CMK (cell line): ENCODE measurements around the gene SCFD1.
"Not testable (repeated sequence)": the region's sequence is repeated elsewhere in the genome, so short reads cannot be mapped to it uniquely, and the experiment has no call there.

Experiments used
- DNase-seq: peaks from one replicate; pipeline ENCODE4 v3.0.0-alpha.2; 2010; ENCODE audit warnings: low read depth

The SCFD1 gene

DNA sequence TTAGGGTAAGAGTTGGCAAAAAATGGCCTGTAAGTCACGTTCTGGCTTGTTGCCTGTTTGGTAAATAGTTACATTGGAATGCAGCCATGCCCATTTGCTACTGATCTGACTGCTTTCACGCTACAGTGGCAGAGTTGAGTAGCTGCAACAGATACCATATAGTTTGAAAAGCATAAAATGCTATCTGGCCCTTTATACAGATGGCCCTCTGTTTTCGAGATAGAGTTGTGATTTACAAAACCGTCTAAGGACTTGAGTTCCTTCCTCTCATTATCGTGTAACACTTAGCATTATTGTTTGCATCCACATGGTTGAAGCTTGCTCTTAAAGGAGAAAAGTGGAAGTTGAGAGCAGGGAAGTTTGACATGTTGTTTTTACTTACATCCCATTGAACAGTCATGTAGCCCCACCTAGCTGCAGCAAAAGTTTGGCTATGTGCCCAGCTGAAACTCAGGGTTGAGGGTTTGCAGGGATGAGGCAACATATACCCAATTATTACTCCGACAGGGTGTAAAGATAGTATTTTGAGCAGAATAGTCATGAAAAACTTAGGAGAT lies 11.3 kb upstream of the SCFD1 start:
- DNase-seq: peak; percentile 18

DNA sequence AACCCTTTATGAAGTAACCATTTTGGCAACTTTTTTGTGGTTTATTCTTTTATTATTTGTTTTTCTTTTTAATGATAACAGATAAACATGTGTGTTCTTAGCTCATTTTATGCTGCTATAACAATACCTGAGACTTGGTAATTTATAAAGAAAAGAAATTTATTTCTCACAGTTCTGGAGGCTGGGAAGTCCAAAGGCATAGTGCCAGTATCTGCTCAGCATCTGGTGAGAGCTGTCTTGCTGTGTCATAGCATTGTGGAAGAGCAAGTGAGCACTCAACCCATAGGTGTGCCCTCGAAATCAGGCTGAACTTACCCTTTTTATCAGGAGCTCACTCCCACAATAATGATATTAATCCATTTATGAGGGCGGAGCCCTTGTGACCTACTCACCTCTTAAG lies 8.0 kb upstream of the SCFD1 start:
- DNase-seq: no peak

DNA sequence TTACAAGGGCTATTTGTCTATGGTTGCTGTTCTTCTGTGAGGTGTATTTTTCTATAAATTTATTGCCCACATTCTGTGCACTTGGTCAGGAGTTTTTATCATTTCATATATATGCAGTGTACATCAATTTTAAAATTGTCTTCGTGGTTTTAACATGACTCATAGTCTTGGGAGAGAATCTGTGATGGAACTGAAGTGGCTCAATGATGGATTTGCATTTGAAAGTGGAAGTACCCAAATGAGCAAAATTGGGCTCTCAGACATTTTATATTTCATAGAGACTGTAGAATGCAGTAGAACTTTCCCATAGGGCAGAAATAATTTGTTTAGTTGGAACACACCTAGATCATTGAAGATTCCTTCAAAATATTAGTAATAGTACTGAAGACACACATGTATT lies 1.9 kb upstream of the SCFD1 start:
- no peak for DNase-seq

DNA sequence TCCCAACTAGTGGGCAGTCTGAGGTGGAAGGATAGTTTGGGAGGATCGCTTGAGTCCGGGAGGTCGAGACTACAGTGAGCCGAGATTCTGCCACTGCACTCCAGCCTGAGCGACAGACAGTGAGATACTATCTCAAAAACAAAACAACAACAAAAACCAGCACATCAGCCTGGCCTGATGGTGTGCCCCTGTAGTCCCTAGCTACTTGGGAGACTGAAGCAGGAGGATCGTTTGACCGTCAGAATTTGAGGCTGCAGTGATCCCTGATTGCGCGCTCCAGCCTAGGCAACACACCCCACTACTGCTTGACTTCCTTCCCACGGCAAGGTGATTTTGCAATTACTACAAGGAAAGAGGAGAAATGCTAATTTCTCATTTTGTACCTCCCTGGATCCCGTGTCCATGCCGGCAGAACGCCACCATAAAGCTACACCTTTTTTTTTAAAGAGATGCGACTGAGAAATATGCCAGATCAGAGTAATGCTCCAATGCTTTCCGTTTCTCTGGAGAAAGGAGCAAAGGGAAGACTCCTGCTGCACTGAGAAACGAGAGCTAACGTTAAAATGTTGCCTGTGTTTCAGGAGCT lies 672 bp upstream of the SCFD1 start:
- no peak for DNase-seq

DNA sequence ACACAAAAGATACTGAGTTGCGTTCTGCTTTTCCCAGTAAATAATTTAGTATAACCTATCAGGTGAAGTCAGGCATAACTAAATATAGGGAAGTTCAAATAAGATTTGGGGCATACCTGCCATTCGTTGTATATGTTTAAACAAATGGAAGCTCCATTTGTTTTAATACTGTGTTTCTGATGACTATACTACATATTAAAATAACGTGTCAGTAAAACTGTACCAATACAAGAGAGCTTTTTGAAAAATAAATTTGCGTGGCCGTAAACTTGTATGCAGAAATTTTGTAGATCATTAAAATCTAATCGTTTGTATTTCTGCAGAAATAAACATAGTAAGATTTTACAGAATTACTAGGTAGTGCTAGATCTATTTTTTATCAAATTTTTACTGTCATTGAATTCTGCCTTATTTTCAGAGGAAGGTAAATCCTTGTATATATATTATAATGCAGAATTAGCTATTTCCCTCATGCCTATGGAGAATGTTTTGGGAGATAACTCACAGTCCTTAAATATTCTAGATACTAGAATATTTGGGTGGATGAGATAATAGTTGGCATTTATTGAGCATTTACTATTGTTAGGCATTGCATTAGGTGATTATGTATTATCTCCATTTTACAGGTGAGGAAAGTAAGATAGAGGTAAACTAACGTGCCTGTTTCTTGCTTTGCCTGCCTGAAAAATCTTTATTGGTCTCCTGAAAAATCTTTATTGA lies 1.5 kb downstream of the SCFD1 start:
- DNase-seq: no peak

DNA sequence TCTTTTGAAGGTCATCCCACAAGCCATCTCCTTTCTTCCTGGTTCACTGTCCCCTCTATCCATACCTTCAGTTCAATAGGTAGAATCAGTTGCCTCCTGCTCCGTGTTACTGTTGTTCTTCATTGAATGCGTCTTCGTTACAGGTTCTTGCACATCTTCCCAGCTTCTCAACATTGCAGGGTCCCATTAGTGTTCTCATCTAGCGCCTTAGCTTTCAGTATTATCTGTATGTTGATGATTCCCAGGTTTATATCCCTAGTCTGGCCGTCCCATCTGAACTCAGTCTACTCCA lies 2.0 kb downstream of the SCFD1 start:
- DNase-seq: no peak

DNA sequence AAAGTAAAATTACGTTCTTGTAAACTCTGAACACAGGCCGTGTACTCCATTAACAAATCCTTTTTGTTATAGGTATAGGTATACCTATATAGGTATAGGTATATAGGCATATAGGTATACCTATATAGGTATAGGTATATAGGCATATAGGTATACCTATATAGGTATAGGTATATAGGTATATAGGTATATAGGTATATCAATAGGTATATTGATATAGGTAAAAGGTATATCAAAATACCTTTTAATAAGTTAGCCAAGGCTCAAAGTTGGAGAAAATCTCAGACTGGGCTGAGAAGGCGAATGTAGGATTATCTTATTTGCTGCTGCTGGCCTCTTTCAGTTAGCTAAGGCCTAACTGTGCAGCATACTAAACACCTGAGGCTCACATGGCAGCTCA lies 3.4 kb downstream of the SCFD1 start:
- no peak for DNase-seq

DNA sequence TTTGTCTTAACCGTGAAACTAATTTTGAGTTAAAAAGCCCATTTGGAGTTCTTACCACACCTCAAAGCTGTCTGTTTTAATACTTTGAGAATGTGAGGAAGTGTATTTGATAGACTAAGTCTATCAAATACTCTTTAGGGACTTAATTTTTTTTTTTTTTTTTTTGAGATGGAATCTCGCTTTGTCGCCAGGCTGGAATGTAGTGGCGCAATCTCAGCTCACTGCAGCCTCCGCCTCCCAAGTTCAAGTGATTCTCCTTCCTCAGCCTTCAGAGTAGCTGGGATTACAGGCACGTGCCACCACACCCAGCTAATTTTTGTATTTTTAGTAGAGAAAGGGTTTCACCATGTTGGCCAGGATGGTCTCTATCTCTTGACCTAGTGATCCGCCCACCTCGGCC lies 7.3 kb downstream of the SCFD1 start:
- DNase-seq: not testable (repeated sequence)

DNA sequence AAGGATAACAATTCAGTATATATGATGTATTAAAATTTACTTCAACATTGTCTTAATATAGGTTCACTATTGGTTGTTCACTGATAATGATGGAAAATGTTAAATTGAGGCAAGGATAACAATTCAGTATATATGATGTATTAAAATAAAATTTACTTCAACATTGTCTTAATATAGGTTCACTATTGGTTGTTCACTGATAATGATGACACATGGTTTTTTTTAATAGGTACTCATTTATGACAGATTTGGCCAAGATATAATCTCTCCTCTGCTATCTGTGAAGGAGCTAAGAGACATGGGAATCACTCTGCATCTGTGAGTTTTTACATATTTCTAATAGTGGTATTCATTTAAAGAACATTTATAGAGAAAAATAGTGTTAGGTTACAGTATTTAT lies 8.1 kb downstream of the SCFD1 start:
- DNase-seq: no peak

DNA sequence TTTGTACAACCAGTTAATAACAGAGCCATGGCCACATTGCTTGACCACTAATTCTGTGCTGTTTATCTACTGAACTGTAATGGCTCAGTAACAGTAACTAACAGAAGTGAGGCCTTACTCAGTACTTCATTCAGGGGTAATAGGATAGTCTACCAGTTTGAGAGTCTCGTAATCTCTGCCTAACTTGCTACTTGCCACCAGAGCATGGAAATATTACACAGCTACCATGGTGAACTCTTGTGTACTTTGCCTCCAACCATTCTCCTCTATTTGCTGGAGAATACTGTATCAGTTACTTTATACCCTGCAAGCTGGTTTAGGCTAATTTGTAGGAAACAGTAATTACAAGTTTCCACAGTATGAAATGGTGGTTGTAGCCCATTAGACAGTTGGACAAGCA lies 10.6 kb downstream of the SCFD1 start:
- no peak for DNase-seq

DNA sequence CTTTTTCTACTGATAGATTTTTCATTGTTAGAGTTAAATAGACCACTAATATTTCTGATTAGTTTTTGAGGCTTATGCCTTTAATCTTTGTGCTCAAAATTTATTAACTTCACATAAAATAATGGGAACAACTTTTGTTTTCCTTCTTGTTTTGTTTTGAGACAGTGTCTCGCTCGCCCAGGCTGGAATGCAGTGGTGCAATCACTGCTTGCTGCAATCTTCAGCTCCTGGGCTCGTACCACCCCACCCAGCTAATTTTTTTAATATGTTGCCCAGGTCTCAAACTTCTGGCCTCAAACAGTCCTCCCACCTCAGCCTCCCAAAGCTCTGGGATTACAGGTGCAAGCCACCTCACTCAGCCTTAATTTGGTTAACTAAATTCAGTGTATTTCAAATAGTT lies 16.8 kb downstream of the SCFD1 start:
- DNase-seq: no peak

DNA sequence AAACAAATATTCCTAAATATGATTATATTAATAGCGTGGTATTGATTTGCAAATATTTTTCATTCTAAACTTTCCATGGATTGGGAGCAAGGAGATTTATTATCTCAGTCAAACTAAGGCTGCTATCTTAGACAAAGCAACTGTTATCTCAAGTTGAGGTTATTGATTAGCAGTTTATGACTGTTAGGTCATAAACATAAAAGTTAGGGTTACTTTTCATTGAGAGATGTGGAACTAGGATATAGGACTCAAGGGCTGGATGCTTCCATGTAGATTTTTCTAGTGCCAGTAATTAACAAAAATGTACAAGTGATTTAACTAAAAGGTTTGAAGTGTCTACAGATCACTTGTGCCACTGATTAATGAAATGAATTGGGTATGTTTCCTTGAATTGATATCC lies 19.1 kb downstream of the SCFD1 start:
- no peak for DNase-seq

DNA sequence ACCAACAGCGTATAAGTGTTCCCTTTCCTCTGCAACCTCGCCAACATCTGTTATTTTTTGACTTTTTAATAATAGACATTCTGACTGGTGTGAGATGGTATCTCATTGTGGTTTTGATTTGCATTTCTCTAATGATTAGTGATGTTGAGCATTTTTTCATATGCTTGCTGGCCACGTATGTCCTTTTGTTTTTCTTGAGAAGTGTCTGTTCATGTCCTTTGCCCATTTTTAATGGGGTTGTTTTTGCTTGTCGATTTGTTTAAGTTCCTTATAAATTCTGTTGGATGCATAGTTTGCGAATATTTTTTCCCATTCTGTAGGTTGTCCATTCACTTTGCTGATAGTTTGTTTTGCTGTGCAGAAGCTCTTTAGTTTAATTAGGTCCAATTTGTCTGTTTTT lies 22.3 kb downstream of the SCFD1 start:
- not testable (repeated sequence) for DNase-seq

DNA sequence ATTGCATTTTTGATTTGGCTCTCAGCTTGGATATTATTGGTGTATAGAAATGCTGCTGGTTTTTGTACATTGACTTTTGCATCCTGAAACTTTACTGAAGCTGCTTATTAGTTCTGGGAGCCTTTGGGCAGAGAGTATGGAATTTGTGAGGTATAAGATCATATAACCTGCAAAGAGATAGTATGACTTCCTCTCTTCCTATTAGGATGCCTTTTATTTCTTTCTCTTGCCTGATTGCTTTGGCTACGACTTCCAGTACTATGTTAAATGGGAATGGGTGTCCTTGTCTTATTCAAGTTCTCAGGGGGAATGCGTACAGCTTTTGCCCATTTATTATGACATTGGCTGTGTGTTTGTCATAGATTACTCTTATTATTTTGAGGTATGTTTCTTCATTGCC lies 23.5 kb downstream of the SCFD1 start:
- DNase-seq: no peak

DNA sequence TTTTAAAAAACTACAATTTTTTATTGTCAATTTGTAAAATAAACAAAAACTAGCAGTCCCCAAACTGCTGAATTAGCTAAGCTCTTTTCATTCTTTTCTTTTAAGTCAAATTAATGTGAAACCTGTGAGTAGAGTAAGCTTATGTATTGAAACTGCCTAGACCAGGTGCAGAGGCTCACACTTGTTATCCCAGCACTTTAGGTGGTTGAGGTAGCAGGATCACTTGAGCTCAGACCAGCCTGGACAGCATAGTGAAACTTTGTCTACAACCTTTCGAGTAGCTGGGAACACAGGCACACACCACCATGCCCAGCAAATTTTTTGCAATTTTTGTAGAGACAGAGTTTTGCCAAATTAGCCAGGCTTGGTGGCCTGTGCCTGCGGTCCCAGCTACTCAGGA lies 26.4 kb downstream of the SCFD1 start:
- no peak for DNase-seq

DNA sequence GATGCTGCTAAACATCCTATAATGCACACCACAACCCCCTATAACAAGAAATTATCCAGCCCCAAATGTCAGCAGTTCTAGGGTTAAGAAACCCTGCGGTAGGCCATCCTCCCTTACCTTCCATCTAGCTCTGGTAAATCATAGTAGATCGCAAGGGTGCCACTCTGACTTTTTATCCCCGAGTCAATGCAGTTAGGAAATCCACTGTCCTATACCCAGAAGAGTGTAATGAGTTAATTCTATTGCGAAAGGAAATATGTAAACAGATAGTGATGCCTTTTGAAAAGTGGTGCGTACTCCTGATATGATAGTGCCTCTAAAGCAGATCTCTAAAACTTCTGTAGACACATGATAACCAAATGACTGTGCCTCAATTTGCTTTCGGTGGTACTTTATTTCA lies 29.8 kb downstream of the SCFD1 start:
- no peak for DNase-seq

DNA sequence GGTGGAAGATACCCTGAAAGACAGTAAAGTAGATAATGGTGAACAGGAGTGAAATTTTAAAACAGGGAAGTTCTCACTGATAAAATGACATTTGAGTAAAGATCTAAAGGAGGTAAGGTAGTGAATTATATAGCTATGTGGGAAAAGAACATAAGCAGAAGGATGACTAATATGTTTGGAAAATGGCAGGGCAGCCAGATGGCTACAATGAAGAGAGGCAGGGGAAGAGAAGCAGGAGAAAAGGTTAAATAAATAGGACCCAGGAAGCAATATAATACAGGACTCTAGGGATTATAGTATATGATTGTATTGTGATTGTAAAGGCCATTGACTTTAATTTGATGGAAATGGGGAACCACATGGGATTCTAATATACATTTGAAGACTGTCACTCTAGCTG lies 33.0 kb downstream of the SCFD1 start:
- no peak for DNase-seq

DNA sequence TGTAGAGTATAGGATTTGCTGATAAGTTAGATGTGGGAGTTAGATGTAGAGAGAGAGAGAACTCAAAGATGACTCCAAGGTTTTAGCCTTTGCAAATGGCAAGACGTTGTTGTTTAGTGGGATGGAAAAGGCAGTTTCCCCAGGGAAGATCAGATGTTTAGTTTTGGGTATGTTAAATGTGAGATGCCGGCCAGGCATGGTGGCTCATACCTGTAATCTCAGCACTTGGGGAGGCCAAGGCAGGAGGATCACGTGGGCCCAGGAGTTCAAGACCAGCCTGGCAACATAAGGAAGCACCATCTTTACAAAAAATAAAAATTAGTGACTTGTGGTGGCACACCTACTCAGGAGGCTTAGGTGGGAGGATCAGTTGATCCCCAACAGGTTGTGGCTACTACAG lies 33.5 kb downstream of the SCFD1 start:
- DNase-seq: no peak

DNA sequence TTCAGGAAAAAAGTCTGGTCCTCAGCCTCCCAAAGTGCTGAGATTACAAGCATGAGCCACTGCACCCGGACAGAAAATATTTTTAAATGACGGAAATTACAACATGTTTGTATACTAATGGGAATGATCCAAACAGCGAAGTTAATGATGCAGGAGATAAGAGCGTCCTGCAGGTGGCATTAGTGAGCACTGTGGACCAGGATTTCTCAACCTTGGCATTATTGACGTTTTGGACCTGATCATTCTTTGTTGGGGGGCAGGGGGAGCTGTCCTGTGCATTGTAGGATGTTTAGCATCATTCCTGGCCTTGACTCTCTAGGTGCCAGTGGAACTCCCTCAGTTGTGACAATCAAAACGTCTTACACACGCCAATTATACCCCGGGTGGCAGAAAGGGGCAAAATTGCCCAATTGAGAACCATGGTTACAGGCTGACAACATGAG lies 34.1 kb downstream of the SCFD1 start:
- no peak for DNase-seq

DNA sequence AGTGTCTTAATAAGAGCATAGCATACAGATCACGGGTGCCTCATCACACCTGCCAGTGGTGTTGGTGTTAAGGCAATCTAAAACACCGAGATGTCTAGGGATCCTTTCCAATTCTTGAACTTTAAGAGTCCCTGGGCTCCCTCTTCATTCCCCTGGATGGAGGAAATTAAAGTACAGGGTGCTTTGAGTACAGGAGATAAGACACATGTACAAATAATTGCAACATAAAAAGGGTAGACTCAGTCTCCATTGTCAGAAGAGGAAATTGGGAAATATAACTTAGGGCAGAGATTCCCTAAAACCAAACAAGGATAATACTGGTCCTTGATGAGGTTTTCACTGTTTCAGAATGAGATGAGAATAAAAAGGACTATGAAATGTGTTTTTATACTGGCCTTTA lies 34.9 kb downstream of the SCFD1 start:
- no peak for DNase-seq

DNA sequence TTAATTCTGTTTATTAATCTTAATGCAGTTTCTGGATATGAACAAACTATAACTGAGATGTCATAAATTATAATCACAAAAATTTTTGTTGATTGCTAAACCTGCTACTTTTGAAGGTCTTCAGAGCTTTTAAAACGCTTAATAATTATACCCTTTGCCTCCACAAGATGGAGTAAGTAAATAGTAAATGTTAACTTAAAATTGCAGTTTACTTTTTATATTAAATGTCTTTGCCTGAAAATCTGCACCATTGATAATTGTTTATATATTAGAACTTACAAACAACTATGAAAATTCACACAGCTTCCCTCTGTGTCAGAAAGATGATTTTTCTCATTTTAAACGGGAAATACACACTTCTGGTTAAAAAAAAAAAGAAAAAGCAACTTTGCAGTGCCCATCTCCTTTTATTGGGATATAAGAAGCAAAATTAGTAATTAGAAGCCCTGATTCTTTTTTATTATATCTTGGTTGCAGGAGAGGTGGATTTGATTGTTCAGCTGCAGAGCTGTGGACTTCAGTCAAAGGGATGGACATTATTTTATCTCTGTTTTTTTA lies 35.6 kb downstream of the SCFD1 start:
- no peak for DNase-seq

DNA sequence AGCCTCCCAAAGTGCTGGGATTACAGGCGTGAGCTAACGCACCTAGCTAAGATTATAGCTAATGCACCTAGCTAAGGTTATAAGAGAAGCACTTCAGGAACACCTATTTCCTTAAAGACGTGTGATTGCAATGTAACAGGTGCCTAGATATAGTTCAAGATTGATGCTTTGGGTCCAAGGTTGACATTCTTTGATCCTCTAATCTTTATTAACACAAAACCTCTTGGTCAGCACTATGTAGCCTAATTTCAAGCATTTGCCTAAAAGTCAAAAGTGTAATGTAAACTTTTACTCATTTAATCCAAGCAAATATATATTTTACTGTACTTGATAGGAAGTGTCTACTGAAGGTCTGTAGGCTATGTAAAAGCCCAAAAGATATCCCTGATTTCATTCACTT lies 36.5 kb downstream of the SCFD1 start:
- no peak for DNase-seq

DNA sequence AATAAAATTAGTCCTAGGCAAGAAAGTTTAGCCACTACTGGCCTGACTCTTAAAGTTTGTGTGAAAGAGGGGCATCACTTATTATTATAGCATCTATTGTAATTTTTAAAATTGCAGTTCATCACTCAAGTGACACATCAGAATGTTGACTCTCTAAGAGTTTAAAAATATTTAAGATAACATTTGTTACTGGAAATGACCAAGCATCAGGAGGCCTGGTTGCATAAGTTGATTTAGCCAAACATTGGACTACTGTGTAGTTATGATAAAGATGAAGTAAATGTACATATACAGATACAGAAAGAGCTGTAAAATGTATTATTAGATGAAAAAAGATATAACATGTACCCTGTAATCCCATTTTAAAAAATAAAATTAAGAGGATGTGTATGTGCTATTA lies 47.5 kb downstream of the SCFD1 start:
- no peak for DNase-seq

DNA sequence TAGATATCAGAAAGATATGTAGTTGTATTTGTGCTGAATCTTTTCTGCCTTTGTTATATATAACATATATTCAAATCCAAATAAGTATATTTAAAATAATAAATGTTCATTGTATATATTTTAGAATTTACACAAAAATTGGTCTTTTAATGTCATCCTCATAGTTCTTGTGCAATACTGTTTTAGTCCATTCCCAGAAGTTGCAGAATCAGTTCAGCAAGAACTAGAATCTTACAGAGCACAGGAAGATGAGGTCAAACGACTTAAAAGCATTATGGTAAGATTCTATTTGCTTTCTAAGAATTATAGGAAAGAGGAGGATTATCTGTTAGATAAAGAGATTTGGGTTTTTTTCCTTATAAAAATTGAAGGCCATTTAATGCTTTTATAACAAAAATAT lies 51.0 kb downstream of the SCFD1 start:
- no peak for DNase-seq
